8988T (cell line): ENCODE results near the gene ASMTL.

Experiments
- DNase-seq: peaks from one replicate; pipeline ENCODE4 v3.0.0; 2011

ASMTL gene

GRCh38 chrX:1400742-1401471, 51.8 kb downstream of the ASMTL start:
- no peak for DNase-seq

- DNase-seq = no peak
Measured at GRCh38 chrX:1400049-1400448, 52.7 kb downstream of the ASMTL start.

GRCh38 chrX:1398431-1399340, 54.0 kb downstream of the ASMTL start:
- no peak for DNase-seq

- DNase-seq = no peak
Measured at GRCh38 chrX:1397441-1398270, 55.1 kb downstream of the ASMTL start.

- no peak for DNase-seq
Measured at GRCh38 chrX:1397001-1397400, 55.7 kb downstream of the ASMTL start.

- no peak for DNase-seq
Measured at GRCh38 chrX:1395646-1396216, 57.0 kb downstream of the ASMTL start.

GRCh38 chrX:1394731-1395501, 57.8 kb downstream of the ASMTL start:
- DNase-seq = no peak

GRCh38 chrX:1393871-1394615, 58.7 kb downstream of the ASMTL start:
- no peak for DNase-seq

GRCh38 chrX:1392376-1393068, 60.2 kb downstream of the ASMTL start:
- DNase-seq = no peak

- DNase-seq = peak; percentile 95
Measured at GRCh38 chrX:1391707-1392375, 60.9 kb downstream of the ASMTL start, which contains the start of gene SLC25A6. Gene SLC25A6 (minus strand): TSS chrX:1392113. CDS start chrX:1392009, 104 bp downstream.

GRCh38 chrX:1391370-1391706, 61.4 kb downstream of the ASMTL start:
- DNase-seq = peak; percentile 94

- no peak for DNase-seq
Measured at GRCh38 chrX:1390621-1391369, 61.9 kb downstream of the ASMTL start.

- no peak for DNase-seq
Measured at GRCh38 chrX:1389993-1390285, 62.8 kb downstream of the ASMTL start.

GRCh38 chrX:1389181-1389992, 63.3 kb downstream of the ASMTL start:
- no peak for DNase-seq

- no peak for DNase-seq
Measured at GRCh38 chrX:1388651-1389050, 64.1 kb downstream of the ASMTL start.

GRCh38 chrX:1387141-1387776, 65.5 kb downstream of the ASMTL start:
- no peak for DNase-seq

GRCh38 chrX:1386338-1387127, 66.2 kb downstream of the ASMTL start:
- no peak for DNase-seq
